GM13976 (cell line): ENCODE measurements around the gene SP140.

ENCODE experiments used
- DNase-seq: peaks from one replicate; pipeline ENCODE4 v3.0.0; 2012; ENCODE audit warnings: low spot score
- CTCF ChIP-seq: IDR thresholded peaks from 2 replicates; pipeline ENCODE4 v1.5.1; 2012; ENCODE audit warnings: borderline replicate concordance, mild to moderate bottlenecking; ENCODE audit not compliant: insufficient read depth; ENCODE audit errors: extremely low read depth, missing control alignments, control extremely low read depth
- in situ Hi-C: fragments of 300-500 bp; cut with MboI; formaldehyde crosslinking; loops from one replicate; pipeline ENCODE4 v1.12.0; 2022; ENCODE audit warnings: low sequenced_read_pairs, mixed read lengths, inconsistent platforms; ENCODE audit not compliant: unreplicated experiment

SP140 gene

GRCh38 chr2:230234122-230234722, 8.7 kb downstream of the SP140 start:
- in situ Hi-C loops: no loop called here
- no peak for DNase-seq
- TF ChIP-seq CTCF: no peak

- peak; percentile 26 for DNase-seq
- in situ Hi-C loops: no loop called here
- no peak for TF ChIP-seq CTCF
These were observed 9.3 kb downstream of the SP140 start for GRCh38 chr2:230234845-230235244.

- in situ Hi-C loops: no loop called here
- DNase-seq: no peak
- TF ChIP-seq CTCF: no peak
These were observed 18.7 kb downstream of the SP140 start for GRCh38 chr2:230244211-230244610.

- TF ChIP-seq CTCF: no peak
- DNase-seq: no peak
- in situ Hi-C loops: no loop called here
These were observed 20.7 kb downstream of the SP140 start for GRCh38 chr2:230246206-230246605.

- no peak for TF ChIP-seq CTCF
- no peak for DNase-seq
- in situ Hi-C loops: no loop called here
These were observed 24.7 kb downstream of the SP140 start for GRCh38 chr2:230250231-230250630.

GRCh38 chr2:230254152-230254881, 28.8 kb downstream of the SP140 start:
- no peak for DNase-seq
- in situ Hi-C loops: no loop called here
- no peak for TF ChIP-seq CTCF

GRCh38 chr2:230256733-230257332, 31.3 kb downstream of the SP140 start:
- no peak for TF ChIP-seq CTCF
- peak; percentile 34 for DNase-seq
- in situ Hi-C loops: no loop called here
